Measurements from ENCODE around the gene PLCB1. TPM values are rescaled to one million over a fixed set of nuclear protein-coding genes. Genes with fewer than 3 reads are reported as not detected.
"Not testable (repeated sequence)": the region's sequence is repeated elsewhere in the genome, so short reads cannot be mapped to it uniquely, and the experiment has no call there.

Gene PLCB1
- total RNA-seq, 3 donors from 2014 or later = 12.2 to 106 (median 30.5) TPM

DNA sequence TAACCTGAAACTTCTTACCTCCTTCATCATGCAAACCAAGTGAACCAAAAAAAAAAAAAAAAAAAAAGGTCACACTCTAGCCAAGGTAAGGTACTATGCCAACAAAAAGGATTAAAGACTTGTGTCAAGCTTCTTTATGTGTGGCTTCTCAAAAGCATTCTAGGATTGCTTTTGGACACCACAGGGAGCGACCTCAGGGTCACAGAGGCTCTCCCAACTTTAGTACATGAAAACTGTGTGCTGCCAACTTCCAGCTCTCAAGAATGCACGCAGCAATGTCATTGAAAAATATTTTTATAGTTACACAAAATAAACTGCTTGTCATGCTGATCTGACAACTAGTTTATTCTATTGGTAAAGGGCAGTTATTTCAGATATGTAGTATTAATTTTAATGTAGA lies 243.8 kb downstream of the PLCB1 start:
- H3K27ac ChIP-seq = no peak overlapping the region

GRCh38 chr20:8376940-8377339 lies 244.9 kb downstream of the PLCB1 start:
- H3K4me1 ChIP-seq = no peaks in the 10 kb centered on the region
- intact Hi-C loops (cut with DNase I; ENCODE audit: low total_unique reads) = no loop called here
- no peak overlapping the region for H3K27ac ChIP-seq

More for the DNA sequence above, 243.8 kb downstream of the PLCB1 start:
- Histone ChIP-seq H3K4me1 (no peaks in the 10 kb centered on the region), H3K36me3 (no peaks in the 10 kb centered on the region), H3K4me3 (no peak overlapping the region), H3K27me3 (no peaks in the 10 kb centered on the region), H3K9me3 (no peaks in the 10 kb centered on the region)
- no peak for DNase-seq (ENCODE audit: low spot score in 2 of 2)
- TF ChIP-seq POLR2AphosphoS5 (IDR thresholded peaks at IDR 0.05) (no peak), CTCF (IDR thresholded peaks at IDR 0.05) (no peak), POLR2A (IDR thresholded peaks at IDR 0.05) (no peak)
- intact Hi-C loops (cut with DNase I; ENCODE audit: low total_unique reads) = no loop called here

DNA sequence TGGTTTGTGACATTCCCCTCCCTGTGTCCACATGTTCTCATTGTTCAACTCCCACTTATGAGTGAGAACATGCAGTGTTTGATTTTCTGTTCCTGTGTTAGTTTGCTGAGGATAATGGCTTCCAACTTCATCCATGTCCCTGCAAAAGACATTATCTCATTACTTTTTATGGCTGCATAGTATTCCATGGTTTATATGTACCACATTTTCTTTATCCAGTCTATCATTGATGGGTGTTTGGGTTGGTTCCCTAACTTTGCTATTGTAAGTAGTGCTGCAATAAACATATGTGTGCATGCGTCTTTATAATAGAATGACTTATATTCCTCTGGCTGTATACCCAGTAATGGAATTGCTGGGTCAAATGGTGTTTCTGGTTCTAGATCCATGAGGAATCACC lies 247.1 kb downstream of the PLCB1 start:
- H3K27ac ChIP-seq; H3K27me3 ChIP-seq; H3K36me3 ChIP-seq; H3K4me1 ChIP-seq; DNase-seq (ENCODE audit: low spot score in 2 of 2); H3K4me3 ChIP-seq; intact Hi-C loops (cut with DNase I; ENCODE audit: low total_unique reads); H3K9me3 ChIP-seq: not testable (repeated sequence)

More at GRCh38 chr20:8376940-8377339, 244.9 kb downstream of the PLCB1 start:
- H3K36me3 ChIP-seq = no peaks in the 10 kb centered on the region
- TF ChIP-seq CTCF (IDR thresholded peaks at IDR 0.05) = no peak
- no peak for TF ChIP-seq POLR2AphosphoS5 (IDR thresholded peaks at IDR 0.05)
- no peak for TF ChIP-seq POLR2A (IDR thresholded peaks at IDR 0.05)
- H3K9me3 ChIP-seq = no peaks in the 10 kb centered on the region
- DNase-seq (ENCODE audit: low spot score in 2 of 2) = no peak
- H3K27me3 ChIP-seq = no peaks in the 10 kb centered on the region
- no peak overlapping the region for H3K4me3 ChIP-seq

GRCh38 chr20:8385247-8385646 lies 253.2 kb downstream of the PLCB1 start:
- TF ChIP-seq CTCF (IDR thresholded peaks at IDR 0.05) = no peak
- no peak for TF ChIP-seq POLR2AphosphoS5 (IDR thresholded peaks at IDR 0.05)
- TF ChIP-seq POLR2A (IDR thresholded peaks at IDR 0.05) = no peak
- no peak overlapping the region for H3K27ac ChIP-seq
- intact Hi-C loops (cut with DNase I; ENCODE audit: low total_unique reads) = no loop called here
- H3K9me3 ChIP-seq = no peaks in the 10 kb centered on the region
- peaks cover 0 to 7% of the 10 kb centered on the region in 2 donors for H3K4me1 ChIP-seq
- DNase-seq (ENCODE audit: low spot score in 2 of 2) = no peak
- no peaks in the 10 kb centered on the region for H3K36me3 ChIP-seq
- no peaks in the 10 kb centered on the region for H3K27me3 ChIP-seq
- H3K4me3 ChIP-seq = no peak overlapping the region

GRCh38 chr20:8386991-8387390 lies 254.9 kb downstream of the PLCB1 start:
- intact Hi-C loops (cut with DNase I; ENCODE audit: low total_unique reads) = no loop called here
- Histone ChIP-seq H3K4me3 (no peak overlapping the region), H3K27me3 (no peaks in the 10 kb centered on the region), H3K9me3 (no peaks in the 10 kb centered on the region), H3K27ac (no peak overlapping the region), H3K4me1 (peaks cover 0 to 7% of the 10 kb centered on the region in 2 donors), H3K36me3 (no peaks in the 10 kb centered on the region)
- no peak for TF ChIP-seq POLR2A (IDR thresholded peaks at IDR 0.05)
- TF ChIP-seq CTCF (IDR thresholded peaks at IDR 0.05) = no peak
- no peak for TF ChIP-seq POLR2AphosphoS5 (IDR thresholded peaks at IDR 0.05)
- DNase-seq (ENCODE audit: low spot score in 2 of 2) = no peak

- H3K27me3 ChIP-seq = no peaks in the 10 kb centered on the region
- H3K36me3 ChIP-seq = no peaks in the 10 kb centered on the region
- no peak for DNase-seq (ENCODE audit: low spot score in 2 of 2)
- H3K27ac ChIP-seq = peak overlapping the region in 1 of 2 donors; percentile 8
- no peak overlapping the region for H3K4me3 ChIP-seq
- TF ChIP-seq CTCF (IDR thresholded peaks at IDR 0.05) (no peak), POLR2A (IDR thresholded peaks at IDR 0.05) (no peak), POLR2AphosphoS5 (IDR thresholded peaks at IDR 0.05) (no peak)
- peaks cover 0 to 7% of the 10 kb centered on the region in 2 donors for H3K4me1 ChIP-seq
- no peaks in the 10 kb centered on the region for H3K9me3 ChIP-seq
- intact Hi-C loops (cut with DNase I; ENCODE audit: low total_unique reads) = no loop called here
These were observed 256.1 kb downstream of the PLCB1 start for GRCh38 chr20:8388141-8388540.

All from breast epithelium (tissue), 4 donors.